ENCODE measurements around the gene DOLK. TPM values are rescaled to one million over a fixed set of nuclear protein-coding genes. Genes with fewer than 3 reads are reported as not detected.

The DOLK gene
- total and polyA plus RNA-seq, 8 donors: 7.4 to 19.4 (median 11.5) TPM

DNA sequence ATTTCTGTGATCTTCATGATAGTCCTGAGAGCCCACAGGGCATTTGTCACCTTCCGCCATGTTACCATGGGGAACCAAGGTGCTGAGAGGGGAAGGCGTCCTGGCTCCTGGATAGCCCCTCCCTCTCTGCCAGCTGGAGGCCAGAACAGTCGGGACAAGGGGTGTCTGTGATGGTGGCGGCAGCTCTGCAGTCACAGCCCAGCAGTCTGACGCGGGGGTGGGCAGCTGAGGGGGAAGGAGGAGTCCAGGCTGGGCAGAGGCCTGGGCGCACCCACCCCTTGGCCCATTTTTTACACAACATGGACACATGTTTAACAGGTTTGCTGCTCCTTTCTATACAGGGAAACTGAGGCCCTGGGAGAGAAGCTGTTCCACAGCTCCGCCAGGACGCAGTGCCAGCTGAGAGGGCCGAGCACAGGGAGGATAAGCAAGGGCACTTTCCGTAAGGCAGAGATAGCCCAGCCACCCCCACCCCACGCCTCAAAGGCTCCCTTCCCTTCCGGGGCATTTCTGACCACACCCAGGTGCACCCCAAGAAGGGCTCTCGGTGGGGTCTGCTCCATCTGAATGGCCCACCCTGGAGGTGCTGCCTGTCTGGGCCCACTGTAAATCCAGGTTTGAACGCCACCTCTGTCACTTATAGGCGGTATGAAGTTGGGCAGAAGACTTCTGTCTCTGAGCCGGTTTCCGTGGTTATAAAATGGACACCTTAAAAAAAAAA lies 48.4 kb downstream of the DOLK start:
- Histone ChIP-seq H3K27ac (peak overlapping the region; percentile 56 to 65), H3K4me1 (peaks cover 0 to 50% of the 10 kb centered on the region in 2 donors), H3K9me3 (no peaks in the 10 kb centered on the region), H3K27me3 (no peaks in the 10 kb centered on the region), H3K36me3 (peaks cover 0 to 42% of the 10 kb centered on the region in 2 donors), H3K4me3 (no peak overlapping the region)
- no peak for ATAC-seq
- TF ChIP-seq, protein P1, sequence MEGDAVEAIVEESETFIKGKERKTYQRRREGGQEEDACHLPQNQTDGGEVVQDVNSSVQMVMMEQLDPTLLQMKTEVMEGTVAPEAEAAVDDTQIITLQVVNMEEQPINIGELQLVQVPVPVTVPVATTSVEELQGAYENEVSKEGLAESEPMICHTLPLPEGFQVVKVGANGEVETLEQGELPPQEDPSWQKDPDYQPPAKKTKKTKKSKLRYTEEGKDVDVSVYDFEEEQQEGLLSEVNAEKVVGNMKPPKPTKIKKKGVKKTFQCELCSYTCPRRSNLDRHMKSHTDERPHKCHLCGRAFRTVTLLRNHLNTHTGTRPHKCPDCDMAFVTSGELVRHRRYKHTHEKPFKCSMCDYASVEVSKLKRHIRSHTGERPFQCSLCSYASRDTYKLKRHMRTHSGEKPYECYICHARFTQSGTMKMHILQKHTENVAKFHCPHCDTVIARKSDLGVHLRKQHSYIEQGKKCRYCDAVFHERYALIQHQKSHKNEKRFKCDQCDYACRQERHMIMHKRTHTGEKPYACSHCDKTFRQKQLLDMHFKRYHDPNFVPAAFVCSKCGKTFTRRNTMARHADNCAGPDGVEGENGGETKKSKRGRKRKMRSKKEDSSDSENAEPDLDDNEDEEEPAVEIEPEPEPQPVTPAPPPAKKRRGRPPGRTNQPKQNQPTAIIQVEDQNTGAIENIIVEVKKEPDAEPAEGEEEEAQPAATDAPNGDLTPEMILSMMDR (IDR thresholded peaks at IDR 0.05): no peak
- intact Hi-C loops (cut with DNase I): no loop called here
- no peak for DNase-seq

DNA sequence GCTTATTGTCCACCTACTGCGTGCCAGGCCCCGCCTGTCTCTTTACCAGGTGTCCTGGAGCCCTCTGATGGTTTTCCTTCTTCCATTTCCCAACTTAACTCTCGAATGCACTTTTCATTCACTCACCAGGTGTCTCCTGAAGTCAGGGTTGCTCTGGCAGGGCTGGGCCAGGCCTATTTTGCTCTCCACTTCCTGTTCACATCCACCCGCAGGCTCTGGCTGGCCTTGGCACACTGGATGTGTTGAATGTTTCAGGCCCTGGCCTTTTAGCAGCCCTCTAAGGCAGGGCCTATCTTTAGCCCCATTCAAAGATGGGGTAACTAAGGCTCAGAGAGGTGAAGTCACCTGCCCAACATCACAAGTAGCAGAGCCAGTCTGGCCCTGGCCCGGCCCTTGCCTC lies 49.0 kb downstream of the DOLK start:
- Histone ChIP-seq H3K9me3 (no peaks in the 10 kb centered on the region), H3K27ac (peak overlapping the region; percentile 56 to 65), H3K27me3 (no peaks in the 10 kb centered on the region), H3K4me3 (no peak overlapping the region), H3K36me3 (peaks cover 0 to 49% of the 10 kb centered on the region in 2 donors), H3K4me1 (peaks cover 0 to 52% of the 10 kb centered on the region in 2 donors)
- ATAC-seq (no peak), DNase-seq (no peak)
- intact Hi-C loops (cut with DNase I): no loop called here
- TF ChIP-seq, protein P1 (IDR thresholded peaks at IDR 0.05): no peak

DNA sequence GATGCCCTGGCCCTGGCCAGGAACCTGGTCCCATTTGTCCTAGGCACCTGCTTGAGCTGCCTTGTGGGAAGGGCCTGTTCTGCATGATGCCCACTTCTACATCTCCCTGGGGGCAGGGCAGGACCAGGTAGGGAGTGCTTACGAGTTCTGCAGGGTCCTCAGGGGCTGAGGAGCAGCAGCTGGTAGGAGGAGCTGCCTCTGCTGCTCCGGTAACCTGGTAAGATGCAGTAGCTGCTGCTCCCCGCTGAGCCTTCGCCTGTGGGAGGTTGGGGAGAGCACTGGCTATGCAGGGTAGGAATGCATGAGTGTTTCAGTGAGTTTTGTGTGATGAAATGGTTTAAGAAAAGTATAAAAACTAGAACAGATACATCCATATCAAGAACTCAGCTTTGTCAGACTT lies 51.8 kb downstream of the DOLK start:
- intact Hi-C loops (cut with DNase I): no loop called here
- TF ChIP-seq, protein P1 (IDR thresholded peaks at IDR 0.05): no peak
- Histone ChIP-seq H3K4me1 (peaks cover 10 to 59% of the 10 kb centered on the region in 2 donors), H3K27ac (no peak overlapping the region), H3K4me3 (no peak overlapping the region), H3K27me3 (no peaks in the 10 kb centered on the region), H3K36me3 (peaks cover 0 to 75% of the 10 kb centered on the region in 2 donors), H3K9me3 (no peaks in the 10 kb centered on the region)
- ATAC-seq: no peak
- DNase-seq: no peak

Other genes with a start within 250 kb of the DOLK start
- gene PKN3, start 245.1 kb downstream of the DOLK start, total RNA-seq: 10 to 100 TPM; 11.8 to 15.9 TPM
- 10 to 100 TPM; 11.8 to 18.0 (median 14.4) TPM for gene PKN3, start 245.1 kb downstream of the DOLK start, polyA plus RNA-seq (ENCODE audit: insufficient read length in 6 of 6)
- gene ZDHHC12, start 223.5 kb downstream of the DOLK start, total RNA-seq: 10 to 100 TPM; 42.2 to 48.9 TPM
- 10 to 100 TPM; 10.8 to 13.3 (median 11.3) TPM for gene ZDHHC12, start 223.5 kb downstream of the DOLK start, polyA plus RNA-seq (ENCODE audit: insufficient read length in 6 of 6)
- gene ZER1, start 175.7 kb downstream of the DOLK start, total RNA-seq: 10 to 100 TPM; 29.7 to 37.3 TPM
- 10 to 100 TPM; 26.7 to 33.4 (median 29.1) TPM for gene ZER1, start 175.7 kb downstream of the DOLK start, polyA plus RNA-seq (ENCODE audit: insufficient read length in 6 of 6)
- 10 to 100 TPM; 21.3 to 23.0 TPM for gene TBC1D13, start 160.3 kb downstream of the DOLK start, total RNA-seq
- 10 to 100 TPM; 22.5 to 30.7 (median 30.0) TPM for gene TBC1D13, start 160.3 kb downstream of the DOLK start, polyA plus RNA-seq (ENCODE audit: insufficient read length in 6 of 6)
- 10 to 100 TPM; 22.8 to 24.7 TPM for gene ENDOG, start 129.1 kb downstream of the DOLK start, total RNA-seq
- gene ENDOG, start 129.1 kb downstream of the DOLK start, polyA plus RNA-seq (ENCODE audit: insufficient read length in 6 of 6): 1 to 10 TPM; 2.4 to 7.4 (median 5.4) TPM
- gene SPOUT1, start 117.8 kb downstream of the DOLK start, total RNA-seq: 10 to 100 TPM; 40.5 to 49.3 TPM
- gene SPOUT1, start 117.8 kb downstream of the DOLK start, polyA plus RNA-seq (ENCODE audit: insufficient read length in 6 of 6): 10 to 100 TPM; 28.0 to 43.2 (median 32.0) TPM
- 1 to 10 TPM; 6.2 to 7.4 TPM for gene KYAT1, start 65.7 kb downstream of the DOLK start, total RNA-seq
- 1 to 10 TPM; 6.2 to 9.6 (median 7.3) TPM for gene KYAT1, start 65.7 kb downstream of the DOLK start, polyA plus RNA-seq (ENCODE audit: insufficient read length in 6 of 6)
- 10 to 100 TPM; 61.9 to 70.6 TPM for gene LRRC8A, start 65.5 kb downstream of the DOLK start, total RNA-seq
- 10 to 100 TPM; 24.6 to 32.9 (median 28.2) TPM for gene LRRC8A, start 65.5 kb downstream of the DOLK start, polyA plus RNA-seq (ENCODE audit: insufficient read length in 6 of 6)
- gene PHYHD1, start 26.6 kb downstream of the DOLK start, total RNA-seq: 10 to 100 TPM; 32.6 to 49.4 TPM
- 10 to 100 TPM; 34.8 to 51.7 (median 41.0) TPM for gene PHYHD1, start 26.6 kb downstream of the DOLK start, polyA plus RNA-seq (ENCODE audit: insufficient read length in 6 of 6)
- 10 to 100 TPM; 42.6 to 60.9 TPM for gene NUP188, start 96 bp upstream of the DOLK start, total RNA-seq
- gene NUP188, start 96 bp upstream of the DOLK start, polyA plus RNA-seq (ENCODE audit: insufficient read length in 6 of 6): 10 to 100 TPM; 53.5 to 67.6 (median 59.6) TPM
- gene SH3GLB2, start 80.7 kb upstream of the DOLK start, total RNA-seq: 10 to 100 TPM; 63.7 to 64.7 TPM
- gene SH3GLB2, start 80.7 kb upstream of the DOLK start, polyA plus RNA-seq (ENCODE audit: insufficient read length in 6 of 6): 10 to 100 TPM; 58.9 to 79.0 (median 67.8) TPM
- gene MIGA2, start 89.0 kb upstream of the DOLK start, total RNA-seq: 10 to 100 TPM; 25.6 to 28.6 TPM
- gene MIGA2, start 89.0 kb upstream of the DOLK start, polyA plus RNA-seq (ENCODE audit: insufficient read length in 6 of 6): 10 to 100 TPM; 15.9 to 21.7 (median 17.3) TPM
- 10 to 100 TPM; 14.7 to 19.6 TPM for gene DOLPP1, start 133.5 kb upstream of the DOLK start, total RNA-seq
- gene DOLPP1, start 133.5 kb upstream of the DOLK start, polyA plus RNA-seq (ENCODE audit: insufficient read length in 6 of 6): 10 to 100 TPM; 13.4 to 18.2 (median 14.8) TPM
- 10 to 100 TPM; 16.8 to 33.2 TPM for gene CRAT, start 163.2 kb upstream of the DOLK start, total RNA-seq
- 10 to 100 TPM; 19.9 to 29.8 (median 25.7) TPM for gene CRAT, start 163.2 kb upstream of the DOLK start, polyA plus RNA-seq (ENCODE audit: insufficient read length in 6 of 6)
- gene PTPA, start 163.8 kb upstream of the DOLK start, total RNA-seq: 100 to 1,000 TPM; 132 to 138 TPM
- gene PTPA, start 163.8 kb upstream of the DOLK start, polyA plus RNA-seq (ENCODE audit: insufficient read length in 6 of 6): 100 to 1,000 TPM; 120 to 148 (median 144) TPM
- gene IER5L, start 230.7 kb upstream of the DOLK start, total RNA-seq: 10 to 100 TPM; 17.9 to 21.4 TPM
- 1 to 10 TPM; 5.7 to 9.6 (median 7.2) TPM for gene IER5L, start 230.7 kb upstream of the DOLK start, polyA plus RNA-seq (ENCODE audit: insufficient read length in 6 of 6)